Parathyroid adenoma (tissue), 2 donors: ENCODE measurements around the gene CXorf49.
"Not testable (repeated sequence)": the region's sequence is repeated elsewhere in the genome, so short reads cannot be mapped to it uniquely, and the experiment has no call there.

Experiments used
- H2AFZ ChIP-seq: fragments of 300-600 bp; sonication (generic); one replicate; pipeline ENCODE4 v1.7.0; 2017; ENCODE audit warnings: antibody characterized with exemption, mild to moderate bottlenecking
- H3K27ac ChIP-seq: fragments of 300-600 bp; sonication (generic); one replicate; pipeline ENCODE4 v1.7.0; 2017
- H3K27me3 ChIP-seq: fragments of 300-600 bp; sonication (generic); one replicate; pipeline ENCODE4 v1.7.0; 2017; ENCODE audit warnings: low read length; ENCODE audit not compliant: control insufficient read depth, insufficient read depth
- H3K36me3 ChIP-seq: fragments of 300-600 bp; sonication (generic); one replicate; pipeline ENCODE4 v1.7.0; 2017; ENCODE audit warnings: low read length; ENCODE audit not compliant: control insufficient read depth, insufficient read depth
- H3K4me1 ChIP-seq: fragments of 300-600 bp; sonication (generic); one replicate; pipeline ENCODE4 v1.7.0; 2017; ENCODE audit warnings: control low read depth
- H3K4me2 ChIP-seq: fragments of 300-600 bp; sonication (generic); one replicate; pipeline ENCODE4 v1.7.0; 2017; ENCODE audit warnings: low read length
- H3K4me3 ChIP-seq: fragments of 300-600 bp; sonication (generic); one replicate; pipeline ENCODE4 v1.7.0; 2017; ENCODE audit warnings: low read depth, low read length
- H3K79me2 ChIP-seq: fragments of 300-600 bp; sonication (generic); one replicate; pipeline ENCODE4 v1.7.0; 2017; ENCODE audit warnings: control low read depth
- H3K9ac ChIP-seq: fragments of 300-600 bp; sonication (generic); one replicate; pipeline ENCODE4 v1.7.0; 2017; ENCODE audit warnings: mild to moderate bottlenecking
- H3K9me3 ChIP-seq: fragments of 300-600 bp; sonication (generic); one replicate; pipeline ENCODE4 v1.7.0; 2017; ENCODE audit warnings: low read length; ENCODE audit not compliant: control insufficient read depth
- donor health status: primary hyperparathyroidism.

CXorf49 gene

DNA sequence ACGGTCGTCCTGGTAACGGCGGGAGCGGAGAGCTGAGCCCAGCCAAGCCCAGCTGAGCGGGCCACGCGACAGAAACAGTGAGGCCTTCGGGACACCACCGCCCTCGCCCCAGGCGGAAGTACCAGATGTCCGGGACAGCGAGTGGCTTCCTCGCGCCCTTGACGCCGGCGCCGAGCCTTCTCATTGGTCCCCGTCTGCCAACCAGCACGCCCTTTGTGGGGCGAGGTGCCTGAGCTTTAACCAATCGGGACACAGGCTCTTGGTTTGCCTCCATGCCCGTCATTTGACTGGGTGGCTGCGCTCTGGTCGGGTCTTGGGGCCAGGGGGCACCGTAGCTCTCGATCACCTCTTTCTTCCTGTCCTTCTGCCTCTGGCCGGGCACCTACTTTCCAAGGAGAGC is at the start of gene CXorf49:
CXorf49 (minus strand) TSS at position 101 of the 400 bp plus-strand sequence. CDS start 134 bp downstream, outside the sequence.
- H3K27ac ChIP-seq, H3K36me3 ChIP-seq, H2AFZ ChIP-seq, H3K9me3 ChIP-seq, H3K27me3 ChIP-seq, H3K4me2 ChIP-seq, H3K79me2 ChIP-seq, H3K4me3 ChIP-seq, H3K9ac ChIP-seq, H3K4me1 ChIP-seq: not testable (repeated sequence)

GRCh38 chrX:71767134-71767533 is 49.0 kb upstream of the CXorf49 start:
- not testable (repeated sequence) for H2AFZ ChIP-seq, H3K9me3 ChIP-seq, H3K4me3 ChIP-seq, H3K4me2 ChIP-seq, H3K27ac ChIP-seq, H3K27me3 ChIP-seq, H3K36me3 ChIP-seq, H3K79me2 ChIP-seq, H3K4me1 ChIP-seq, H3K9ac ChIP-seq

- H3K27ac ChIP-seq, H3K4me2 ChIP-seq, H3K27me3 ChIP-seq, H3K79me2 ChIP-seq, H3K9me3 ChIP-seq, H2AFZ ChIP-seq, H3K9ac ChIP-seq, H3K4me1 ChIP-seq, H3K36me3 ChIP-seq, H3K4me3 ChIP-seq: not testable (repeated sequence)
These were observed 47.5 kb upstream of the CXorf49 start for GRCh38 chrX:71765613-71766012.

DNA sequence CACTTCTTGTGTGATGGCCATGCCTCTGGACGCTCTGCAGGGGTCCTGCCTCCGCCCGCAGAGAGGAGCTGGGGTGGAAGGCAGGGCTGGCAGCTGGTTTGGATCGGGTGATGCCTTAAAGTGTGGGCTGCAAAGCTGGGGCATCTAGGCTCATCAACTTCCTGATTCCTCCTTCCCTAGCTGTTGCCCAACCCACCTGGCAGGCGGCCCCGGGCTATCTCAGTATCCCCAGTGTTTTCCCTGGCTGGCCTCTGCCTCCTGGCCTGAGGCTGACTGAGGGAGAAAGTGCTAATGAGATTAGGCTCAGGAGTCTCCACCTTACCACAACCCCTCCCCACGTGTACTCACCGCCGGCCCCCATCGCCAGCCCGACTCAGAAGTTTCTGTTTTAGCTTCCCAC is 46.7 kb upstream of the CXorf49 start:
- not testable (repeated sequence) for H3K27me3 ChIP-seq, H3K9me3 ChIP-seq, H3K4me1 ChIP-seq, H3K9ac ChIP-seq, H3K27ac ChIP-seq, H3K36me3 ChIP-seq, H3K4me3 ChIP-seq, H3K4me2 ChIP-seq, H3K79me2 ChIP-seq, H2AFZ ChIP-seq

DNA sequence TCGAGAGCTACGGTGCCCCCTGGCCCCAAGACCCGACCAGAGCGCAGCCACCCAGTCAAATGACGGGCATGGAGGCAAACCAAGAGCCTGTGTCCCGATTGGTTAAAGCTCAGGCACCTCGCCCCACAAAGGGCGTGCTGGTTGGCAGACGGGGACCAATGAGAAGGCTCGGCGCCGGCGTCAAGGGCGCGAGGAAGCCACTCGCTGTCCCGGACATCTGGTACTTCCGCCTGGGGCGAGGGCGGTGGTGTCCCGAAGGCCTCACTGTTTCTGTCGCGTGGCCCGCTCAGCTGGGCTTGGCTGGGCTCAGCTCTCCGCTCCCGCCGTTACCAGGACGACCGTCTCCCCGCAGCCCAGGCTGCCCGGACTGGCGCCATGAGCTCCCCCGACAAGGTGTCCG is 45.0 kb upstream of the CXorf49 start, which contains the start of gene CXorf49B:
CXorf49B (plus strand) TSS at position 301 of the 400 bp plus-strand sequence; CDS start at position 376, 75 bp downstream.
- H3K9ac ChIP-seq, H3K9me3 ChIP-seq, H2AFZ ChIP-seq, H3K4me2 ChIP-seq, H3K27ac ChIP-seq, H3K4me3 ChIP-seq, H3K27me3 ChIP-seq, H3K4me1 ChIP-seq, H3K79me2 ChIP-seq, H3K36me3 ChIP-seq: not testable (repeated sequence)

- not testable (repeated sequence) for H3K27ac ChIP-seq, H2AFZ ChIP-seq, H3K36me3 ChIP-seq, H3K9ac ChIP-seq, H3K27me3 ChIP-seq, H3K4me2 ChIP-seq, H3K79me2 ChIP-seq, H3K9me3 ChIP-seq, H3K4me1 ChIP-seq, H3K4me3 ChIP-seq
These were observed 42.7 kb upstream of the CXorf49 start for GRCh38 chrX:71760688-71761281.

DNA sequence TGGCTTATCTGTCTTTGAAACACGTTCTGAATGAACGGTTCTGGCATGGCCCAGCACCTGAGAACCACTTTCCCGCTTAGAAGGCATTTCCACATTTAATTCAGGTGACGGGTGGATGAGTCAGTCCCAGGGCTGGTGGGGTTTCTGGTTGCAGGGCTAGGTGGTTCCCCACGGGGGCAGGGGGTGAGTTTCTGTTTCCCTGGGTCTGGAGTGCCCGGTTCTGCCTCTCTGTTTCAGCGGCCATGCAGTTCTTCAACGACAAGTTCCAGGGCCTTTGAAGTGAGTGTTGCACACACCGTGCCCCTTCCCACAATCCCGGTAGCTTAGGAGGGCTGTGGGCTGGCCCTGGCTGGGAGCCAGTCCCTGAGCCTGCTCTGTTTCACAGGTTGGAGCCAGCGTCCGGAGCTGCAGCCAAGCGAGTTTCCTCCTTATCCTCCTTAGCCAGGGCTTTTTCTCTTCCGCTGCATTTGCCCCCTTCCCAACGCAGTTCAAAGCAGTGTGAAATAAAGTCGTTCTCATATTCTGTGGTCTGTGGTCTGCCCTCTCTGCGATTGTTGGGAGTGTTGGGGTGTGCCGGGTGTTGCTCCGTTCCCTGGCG is 2.3 kb upstream of the CXorf49 start:
- not testable (repeated sequence) for H3K4me2 ChIP-seq, H2AFZ ChIP-seq, H3K27me3 ChIP-seq, H3K27ac ChIP-seq, H3K36me3 ChIP-seq, H3K4me1 ChIP-seq, H3K4me3 ChIP-seq, H3K79me2 ChIP-seq, H3K9ac ChIP-seq, H3K9me3 ChIP-seq

- H3K36me3 ChIP-seq, H3K4me3 ChIP-seq, H3K9me3 ChIP-seq, H3K27ac ChIP-seq, H3K9ac ChIP-seq, H3K4me2 ChIP-seq, H3K27me3 ChIP-seq, H3K4me1 ChIP-seq, H3K79me2 ChIP-seq, H2AFZ ChIP-seq: not testable (repeated sequence)
These were observed 1.1 kb upstream of the CXorf49 start for GRCh38 chrX:71719195-71719594.

- not testable (repeated sequence) for H2AFZ ChIP-seq, H3K4me2 ChIP-seq, H3K27me3 ChIP-seq, H3K4me3 ChIP-seq, H3K9ac ChIP-seq, H3K4me1 ChIP-seq, H3K79me2 ChIP-seq, H3K9me3 ChIP-seq, H3K36me3 ChIP-seq, H3K27ac ChIP-seq
These were observed 1.8 kb downstream of the CXorf49 start for GRCh38 chrX:71716323-71716722.

DNA sequence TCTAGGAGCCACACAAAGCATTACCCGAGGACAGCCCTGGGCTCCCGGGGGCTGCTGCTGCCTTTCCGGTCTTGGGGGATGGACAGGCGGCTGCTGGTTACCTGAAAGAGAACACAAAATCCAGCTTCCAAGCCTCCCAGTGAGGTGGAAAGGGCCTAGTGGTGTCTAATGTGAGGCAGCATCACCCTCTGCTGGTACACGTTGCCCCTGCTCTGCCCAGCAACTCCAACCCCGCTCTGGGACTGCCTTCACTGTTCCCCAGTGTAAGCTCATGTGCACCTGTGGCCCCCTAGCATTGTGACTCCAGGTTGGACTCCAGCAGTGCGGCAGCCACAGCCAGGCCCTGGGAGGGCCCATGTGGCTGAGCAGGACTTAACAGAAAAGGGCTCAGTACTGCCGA is 2.5 kb downstream of the CXorf49 start:
- H3K79me2 ChIP-seq, H2AFZ ChIP-seq, H3K4me1 ChIP-seq, H3K9ac ChIP-seq, H3K4me3 ChIP-seq, H3K27ac ChIP-seq, H3K4me2 ChIP-seq, H3K36me3 ChIP-seq, H3K27me3 ChIP-seq, H3K9me3 ChIP-seq: not testable (repeated sequence)

GRCh38 chrX:71714064-71714463 is 4.0 kb downstream of the CXorf49 start:
- H3K9me3 ChIP-seq, H3K27ac ChIP-seq, H3K4me3 ChIP-seq, H3K4me2 ChIP-seq, H3K27me3 ChIP-seq, H3K4me1 ChIP-seq, H3K79me2 ChIP-seq, H3K36me3 ChIP-seq, H3K9ac ChIP-seq, H2AFZ ChIP-seq: not testable (repeated sequence)
